GM13976 (cell line): ENCODE data around the gene TIAM2.

Experiments used
- DNase-seq: peaks from one replicate; pipeline ENCODE4 v3.0.0; 2012; ENCODE audit warnings: low spot score
- in situ Hi-C: fragments of 300-500 bp; cut with MboI; formaldehyde crosslinking; loops from one replicate; pipeline ENCODE4 v1.12.0; 2022; ENCODE audit warnings: low sequenced_read_pairs, mixed read lengths, inconsistent platforms; ENCODE audit not compliant: unreplicated experiment
- TF ChIP-seq, protein P1 (sequence below): IDR thresholded peaks from 2 replicates; pipeline ENCODE4 v1.5.1; 2012; ENCODE audit warnings: borderline replicate concordance, mild to moderate bottlenecking; ENCODE audit not compliant: insufficient read depth; ENCODE audit errors: extremely low read depth, missing control alignments, control extremely low read depth

The TIAM2 gene

DNA sequence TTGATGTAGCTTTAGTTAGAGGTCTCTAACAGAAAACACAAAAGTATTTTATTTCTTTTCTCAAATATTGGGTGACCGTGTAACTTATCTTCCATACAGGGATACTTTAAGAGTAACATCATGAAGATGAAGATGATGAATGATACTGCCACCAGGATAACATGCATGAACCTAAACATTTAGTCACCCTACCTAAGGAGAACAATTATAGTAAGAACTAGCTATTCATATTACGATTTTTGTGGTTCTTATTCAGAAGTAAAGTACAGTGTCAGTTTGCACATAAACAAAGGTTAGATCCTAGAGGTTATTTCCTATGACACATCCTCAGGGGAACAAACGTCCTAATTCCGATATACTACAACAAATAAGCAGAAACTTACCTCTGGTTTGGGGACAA, 289.7 kb downstream of the TIAM2 start:
- DNase-seq, result no peak
- in situ Hi-C loops, result no loop called here
- TF ChIP-seq, protein P1, sequence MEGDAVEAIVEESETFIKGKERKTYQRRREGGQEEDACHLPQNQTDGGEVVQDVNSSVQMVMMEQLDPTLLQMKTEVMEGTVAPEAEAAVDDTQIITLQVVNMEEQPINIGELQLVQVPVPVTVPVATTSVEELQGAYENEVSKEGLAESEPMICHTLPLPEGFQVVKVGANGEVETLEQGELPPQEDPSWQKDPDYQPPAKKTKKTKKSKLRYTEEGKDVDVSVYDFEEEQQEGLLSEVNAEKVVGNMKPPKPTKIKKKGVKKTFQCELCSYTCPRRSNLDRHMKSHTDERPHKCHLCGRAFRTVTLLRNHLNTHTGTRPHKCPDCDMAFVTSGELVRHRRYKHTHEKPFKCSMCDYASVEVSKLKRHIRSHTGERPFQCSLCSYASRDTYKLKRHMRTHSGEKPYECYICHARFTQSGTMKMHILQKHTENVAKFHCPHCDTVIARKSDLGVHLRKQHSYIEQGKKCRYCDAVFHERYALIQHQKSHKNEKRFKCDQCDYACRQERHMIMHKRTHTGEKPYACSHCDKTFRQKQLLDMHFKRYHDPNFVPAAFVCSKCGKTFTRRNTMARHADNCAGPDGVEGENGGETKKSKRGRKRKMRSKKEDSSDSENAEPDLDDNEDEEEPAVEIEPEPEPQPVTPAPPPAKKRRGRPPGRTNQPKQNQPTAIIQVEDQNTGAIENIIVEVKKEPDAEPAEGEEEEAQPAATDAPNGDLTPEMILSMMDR, result no peak

GRCh38 chr6:155287762-155288161, 292.6 kb downstream of the TIAM2 start:
- in situ Hi-C loops, result no loop called here
- DNase-seq, result no peak
- TF ChIP-seq, protein P1, result no peak

DNA sequence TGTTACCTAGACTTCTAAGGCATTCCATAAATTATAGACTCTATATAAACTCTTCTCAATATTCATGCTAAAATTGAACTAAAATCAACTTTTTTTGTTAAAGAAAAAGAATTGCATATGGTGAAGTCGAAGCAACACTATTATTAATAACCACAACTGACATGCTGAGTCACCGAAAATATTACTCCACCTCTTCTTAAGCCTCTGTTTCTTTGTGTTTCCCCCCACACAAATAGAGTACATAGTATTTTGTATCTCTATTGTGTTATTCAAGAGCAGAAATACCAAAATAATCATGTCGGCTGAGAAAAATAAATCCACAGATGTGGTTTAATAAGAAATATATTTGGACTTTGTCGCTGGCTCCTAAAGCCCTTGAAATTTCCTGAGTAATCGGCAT, 295.4 kb downstream of the TIAM2 start:
- in situ Hi-C loops, result no loop called here
- TF ChIP-seq, protein P1, result no peak

GRCh38 chr6:155291291-155291690, 296.2 kb downstream of the TIAM2 start:
- TF ChIP-seq, protein P1, result no peak
- no peak for DNase-seq
- in situ Hi-C loops, result no loop called here

More for the DNA sequence above, 295.4 kb downstream of the TIAM2 start:
- DNase-seq, result no peak

GRCh38 chr6:155292711-155293110, 297.6 kb downstream of the TIAM2 start:
- TF ChIP-seq, protein P1, result no peak
- in situ Hi-C loops, result no loop called here

DNA sequence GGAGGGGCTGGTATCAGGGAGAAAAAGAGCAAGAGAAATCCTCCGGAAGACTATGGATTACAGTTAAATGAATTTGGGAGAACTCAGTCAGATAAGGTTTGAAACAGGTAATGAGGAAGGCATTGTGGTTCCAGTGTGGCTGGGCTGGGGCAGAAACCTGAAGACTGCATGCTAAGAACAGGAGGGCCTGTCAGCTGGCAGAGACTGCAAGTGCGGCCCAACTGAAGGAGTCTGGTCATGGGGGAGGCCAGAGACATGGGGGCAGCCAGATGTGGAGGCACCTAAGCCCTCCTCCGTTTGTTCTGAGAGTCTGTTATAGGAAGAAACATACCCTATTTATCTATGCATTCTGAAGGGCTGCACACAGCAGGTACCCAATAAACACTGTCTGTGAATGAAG, 302.6 kb downstream of the TIAM2 start:
- in situ Hi-C loops, result no loop called here
- DNase-seq, result no peak
- TF ChIP-seq, protein P1, result no peak

More at GRCh38 chr6:155292711-155293110, 297.6 kb downstream of the TIAM2 start:
- no peak for DNase-seq

GRCh38 chr6:155301867-155302266, 306.8 kb downstream of the TIAM2 start:
- DNase-seq, result no peak
- in situ Hi-C loops, result no loop called here
- TF ChIP-seq, protein P1, result no peak
